ENCODE measurements around the gene ADAT2. TPM values are rescaled to one million over a fixed set of nuclear protein-coding genes. Genes with fewer than 3 reads are reported as not detected.
"Not testable (repeated sequence)": the region's sequence is repeated elsewhere in the genome, so short reads cannot be mapped to it uniquely, and the experiment has no call there.

The ADAT2 gene
- total and polyA plus RNA-seq, 2 donors, result 5.1 to 13.2 TPM

DNA sequence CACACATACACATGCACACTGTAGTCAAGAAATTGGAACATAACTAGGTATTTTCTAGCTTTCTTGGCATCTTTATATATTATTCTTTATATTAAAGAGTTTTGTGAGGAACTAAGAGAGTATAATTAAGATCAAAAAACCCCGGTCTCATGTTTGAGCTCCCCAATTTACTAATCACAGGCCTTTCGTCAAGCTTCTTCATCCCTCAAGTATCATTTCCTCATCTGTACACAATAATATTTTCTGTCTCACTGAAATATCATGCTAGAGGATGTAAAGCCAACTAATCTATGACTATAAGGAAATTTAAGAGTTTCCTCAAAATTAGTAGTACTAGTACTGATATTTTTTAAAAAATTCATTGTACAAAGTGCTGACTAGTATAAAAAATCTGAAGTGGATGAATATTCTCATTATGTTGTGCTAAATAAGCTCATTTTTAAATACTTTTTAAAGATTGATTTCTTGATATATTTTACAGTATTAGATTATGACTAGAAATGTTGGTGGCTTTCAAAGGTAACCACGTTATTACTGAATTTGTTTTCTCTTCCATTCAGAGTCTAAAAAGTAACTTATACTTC lies 28.1 kb upstream of the ADAT2 start:
- 97% methylated on average over 3 of the region's 3 CpGs for WGBS
- DNase-seq (ENCODE audit: low read depth in 6 of 9, low spot score in 9 of 9), result no peak
- no peaks in the 10 kb centered on the region for H3K4me1 ChIP-seq (ENCODE audit: control insufficient read depth in 2 of 2, insufficient read depth in 2 of 2, low read length in 2 of 2)
- no peak overlapping the region for H3K27ac ChIP-seq (ENCODE audit: low read depth in 1 of 2, low read length in 1 of 2)
- peaks cover 3 to 6% of the 10 kb centered on the region in 2 donors for H3K36me3 ChIP-seq (ENCODE audit: control insufficient read depth in 2 of 2, insufficient read depth in 2 of 2, low read length in 1 of 2)
- H3K9me3 ChIP-seq (ENCODE audit: control insufficient read depth in 2 of 2, insufficient read depth in 1 of 2, low read length in 1 of 2), result no peaks in the 10 kb centered on the region
- H3K27me3 ChIP-seq (ENCODE audit: control insufficient read depth in 2 of 2, insufficient read depth in 1 of 2, low read length in 1 of 2), result no peaks in the 10 kb centered on the region
- H3K4me3 ChIP-seq (ENCODE audit: low read length in 2 of 2), result no peak overlapping the region

GRCh38 chr6:143476545-143476944 lies 26.1 kb upstream of the ADAT2 start:
- Histone ChIP-seq H3K4me3 (ENCODE audit: low read length in 2 of 2) (no peak overlapping the region), H3K36me3 (ENCODE audit: control insufficient read depth in 2 of 2, insufficient read depth in 2 of 2, low read length in 1 of 2) (peaks cover 3 to 11% of the 10 kb centered on the region in 2 donors), H3K4me1 (ENCODE audit: control insufficient read depth in 2 of 2, insufficient read depth in 2 of 2, low read length in 2 of 2) (no peaks in the 10 kb centered on the region), H3K27ac (ENCODE audit: low read depth in 1 of 2, low read length in 1 of 2) (no peak overlapping the region), H3K27me3 (ENCODE audit: control insufficient read depth in 2 of 2, insufficient read depth in 1 of 2, low read length in 1 of 2) (no peaks in the 10 kb centered on the region), H3K9me3 (ENCODE audit: control insufficient read depth in 2 of 2, insufficient read depth in 1 of 2, low read length in 1 of 2) (no peaks in the 10 kb centered on the region)
- DNase-seq (ENCODE audit: low read depth in 6 of 9, low spot score in 9 of 9), result no peak
- 97% methylated on average over 1 of the region's 1 CpG for WGBS

DNA sequence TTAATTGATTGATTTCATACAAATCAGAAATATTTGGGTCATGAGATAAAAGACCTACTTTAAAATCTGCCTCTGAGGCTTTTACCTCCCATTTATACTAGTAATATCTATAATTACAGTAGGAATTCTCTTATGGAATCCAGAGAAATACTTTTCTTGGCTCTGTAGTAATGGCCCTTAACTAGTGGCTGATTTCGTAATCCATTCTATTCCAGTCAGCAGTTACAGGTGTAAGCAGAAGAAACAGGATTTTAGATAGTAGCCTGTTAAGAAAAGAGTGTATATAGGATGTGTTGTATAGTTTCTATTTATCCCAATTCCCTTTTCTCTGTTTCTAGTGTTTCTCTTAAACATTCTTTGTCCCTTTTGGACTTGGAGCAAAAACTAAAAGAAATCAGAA lies 21.3 kb upstream of the ADAT2 start:
- no peak overlapping the region for H3K27ac ChIP-seq (ENCODE audit: low read depth in 1 of 2, low read length in 1 of 2)
- no peak overlapping the region for H3K4me3 ChIP-seq (ENCODE audit: low read length in 2 of 2)
- peaks cover 3 to 8% of the 10 kb centered on the region in 2 donors for H3K36me3 ChIP-seq (ENCODE audit: control insufficient read depth in 2 of 2, insufficient read depth in 2 of 2, low read length in 1 of 2)
- no peaks in the 10 kb centered on the region for H3K27me3 ChIP-seq (ENCODE audit: control insufficient read depth in 2 of 2, insufficient read depth in 1 of 2, low read length in 1 of 2)
- 100% methylated on average over 1 of the region's 1 CpG for WGBS
- DNase-seq (ENCODE audit: low read depth in 6 of 9, low spot score in 9 of 9), result no peak
- no peaks in the 10 kb centered on the region for H3K9me3 ChIP-seq (ENCODE audit: control insufficient read depth in 2 of 2, insufficient read depth in 1 of 2, low read length in 1 of 2)
- no peaks in the 10 kb centered on the region for H3K4me1 ChIP-seq (ENCODE audit: control insufficient read depth in 2 of 2, insufficient read depth in 2 of 2, low read length in 2 of 2)

- WGBS, result 98% methylated on average over 2 of the region's 2 CpGs
- not testable (repeated sequence) for H3K9me3 ChIP-seq (ENCODE audit: control insufficient read depth in 2 of 2, insufficient read depth in 1 of 2, low read length in 1 of 2); H3K36me3 ChIP-seq (ENCODE audit: control insufficient read depth in 2 of 2, insufficient read depth in 2 of 2, low read length in 1 of 2); H3K4me3 ChIP-seq (ENCODE audit: low read length in 2 of 2); DNase-seq (ENCODE audit: low read depth in 6 of 9, low spot score in 9 of 9); H3K27me3 ChIP-seq (ENCODE audit: control insufficient read depth in 2 of 2, insufficient read depth in 1 of 2, low read length in 1 of 2); H3K27ac ChIP-seq (ENCODE audit: low read depth in 1 of 2, low read length in 1 of 2); H3K4me1 ChIP-seq (ENCODE audit: control insufficient read depth in 2 of 2, insufficient read depth in 2 of 2, low read length in 2 of 2)
These were observed 18.3 kb upstream of the ADAT2 start for GRCh38 chr6:143468823-143469222.

DNA sequence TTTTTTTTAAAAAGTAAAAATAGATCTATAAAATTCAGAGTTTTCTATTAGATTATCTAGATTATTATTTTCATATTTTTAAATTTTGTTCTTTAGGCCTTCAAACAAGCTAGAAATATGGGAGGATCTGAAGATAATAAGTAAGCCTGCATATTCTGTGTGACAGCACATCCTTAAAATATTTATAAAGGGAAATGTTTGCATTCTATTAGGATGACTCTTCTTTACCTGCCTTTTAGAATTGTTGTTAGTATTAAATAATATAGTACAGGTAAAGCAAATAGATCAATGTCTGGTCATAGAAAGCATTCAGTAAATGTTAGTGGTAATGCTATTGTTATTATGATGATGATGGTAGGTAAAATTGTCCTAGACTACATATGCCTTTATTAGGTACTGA lies 17.5 kb upstream of the ADAT2 start:
- Histone ChIP-seq H3K27me3 (ENCODE audit: control insufficient read depth in 2 of 2, insufficient read depth in 1 of 2, low read length in 1 of 2) (no peaks in the 10 kb centered on the region), H3K4me1 (ENCODE audit: control insufficient read depth in 2 of 2, insufficient read depth in 2 of 2, low read length in 2 of 2) (no peaks in the 10 kb centered on the region), H3K9me3 (ENCODE audit: control insufficient read depth in 2 of 2, insufficient read depth in 1 of 2, low read length in 1 of 2) (no peaks in the 10 kb centered on the region), H3K27ac (ENCODE audit: low read depth in 1 of 2, low read length in 1 of 2) (no peak overlapping the region), H3K36me3 (ENCODE audit: control insufficient read depth in 2 of 2, insufficient read depth in 2 of 2, low read length in 1 of 2) (peaks cover 0 to 5% of the 10 kb centered on the region in 2 donors), H3K4me3 (ENCODE audit: low read length in 2 of 2) (no peak overlapping the region)
- no peak for DNase-seq (ENCODE audit: low read depth in 6 of 9, low spot score in 9 of 9)

- no peak for DNase-seq (ENCODE audit: low read depth in 6 of 9, low spot score in 9 of 9)
- no peaks in the 10 kb centered on the region for H3K4me1 ChIP-seq (ENCODE audit: control insufficient read depth in 2 of 2, insufficient read depth in 2 of 2, low read length in 2 of 2)
- H3K4me3 ChIP-seq (ENCODE audit: low read length in 2 of 2), result no peak overlapping the region
- no peaks in the 10 kb centered on the region for H3K27me3 ChIP-seq (ENCODE audit: control insufficient read depth in 2 of 2, insufficient read depth in 1 of 2, low read length in 1 of 2)
- no peak overlapping the region for H3K27ac ChIP-seq (ENCODE audit: low read depth in 1 of 2, low read length in 1 of 2)
- WGBS, result over 99% methylated on average over 2 of the region's 2 CpGs
- H3K9me3 ChIP-seq (ENCODE audit: control insufficient read depth in 2 of 2, insufficient read depth in 1 of 2, low read length in 1 of 2), result no peaks in the 10 kb centered on the region
- H3K36me3 ChIP-seq (ENCODE audit: control insufficient read depth in 2 of 2, insufficient read depth in 2 of 2, low read length in 1 of 2), result peaks cover 0 to 8% of the 10 kb centered on the region in 2 donors
These were observed 15.1 kb upstream of the ADAT2 start for GRCh38 chr6:143465546-143465945.

- DNase-seq (ENCODE audit: low read depth in 6 of 9, low spot score in 9 of 9), result no peak
- no peak overlapping the region for H3K27ac ChIP-seq (ENCODE audit: low read depth in 1 of 2, low read length in 1 of 2)
These were observed 7.3 kb upstream of the ADAT2 start for GRCh38 chr6:143457563-143458359.

DNA sequence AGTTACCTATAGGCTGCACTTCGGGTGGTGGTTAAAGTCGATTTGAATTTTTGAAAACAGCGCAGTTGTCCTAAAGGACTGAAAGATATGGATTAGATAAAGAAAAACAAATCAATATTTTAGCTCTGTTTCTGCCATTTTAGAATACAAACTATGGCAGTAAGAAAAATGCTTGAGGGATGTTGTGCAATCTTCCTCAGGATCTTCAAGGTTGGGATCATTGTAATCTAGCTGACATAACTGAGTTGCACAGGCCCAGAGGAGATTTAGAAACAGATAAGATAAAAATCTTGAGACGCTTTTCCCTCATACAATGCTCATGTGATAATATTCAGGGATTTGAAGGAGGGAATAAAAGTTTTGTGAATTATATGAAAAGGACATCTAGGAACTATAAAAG lies 1.0 kb upstream of the ADAT2 start:
- H3K27me3 ChIP-seq (ENCODE audit: control insufficient read depth in 2 of 2, insufficient read depth in 1 of 2, low read length in 1 of 2), result no peaks in the 10 kb centered on the region
- peaks cover 11 to 18% of the 10 kb centered on the region in 2 donors for H3K4me1 ChIP-seq (ENCODE audit: control insufficient read depth in 2 of 2, insufficient read depth in 2 of 2, low read length in 2 of 2)
- no peaks in the 10 kb centered on the region for H3K9me3 ChIP-seq (ENCODE audit: control insufficient read depth in 2 of 2, insufficient read depth in 1 of 2, low read length in 1 of 2)
- H3K4me3 ChIP-seq (ENCODE audit: low read length in 2 of 2), result peak overlapping the region; percentile 64 to 80
- no peak overlapping the region for H3K27ac ChIP-seq (ENCODE audit: low read depth in 1 of 2, low read length in 1 of 2)
- H3K36me3 ChIP-seq (ENCODE audit: control insufficient read depth in 2 of 2, insufficient read depth in 2 of 2, low read length in 1 of 2), result no peaks in the 10 kb centered on the region
- WGBS, result 28% methylated on average over 4 of the region's 4 CpGs
- DNase-seq (ENCODE audit: low read depth in 6 of 9, low spot score in 9 of 9), result peak in 1 of 9 donors; percentile 5

More at GRCh38 chr6:143457563-143458359, 7.3 kb upstream of the ADAT2 start:
- Histone ChIP-seq H3K4me3 (ENCODE audit: low read length in 2 of 2) (no peak overlapping the region), H3K4me1 (ENCODE audit: control insufficient read depth in 2 of 2, insufficient read depth in 2 of 2, low read length in 2 of 2) (no peaks in the 10 kb centered on the region), H3K9me3 (ENCODE audit: control insufficient read depth in 2 of 2, insufficient read depth in 1 of 2, low read length in 1 of 2) (no peaks in the 10 kb centered on the region), H3K36me3 (ENCODE audit: control insufficient read depth in 2 of 2, insufficient read depth in 2 of 2, low read length in 1 of 2) (peaks cover 0 to 10% of the 10 kb centered on the region in 2 donors), H3K27me3 (ENCODE audit: control insufficient read depth in 2 of 2, insufficient read depth in 1 of 2, low read length in 1 of 2) (no peaks in the 10 kb centered on the region)
- 97% methylated on average over 2 of the region's 2 CpGs for WGBS

DNA sequence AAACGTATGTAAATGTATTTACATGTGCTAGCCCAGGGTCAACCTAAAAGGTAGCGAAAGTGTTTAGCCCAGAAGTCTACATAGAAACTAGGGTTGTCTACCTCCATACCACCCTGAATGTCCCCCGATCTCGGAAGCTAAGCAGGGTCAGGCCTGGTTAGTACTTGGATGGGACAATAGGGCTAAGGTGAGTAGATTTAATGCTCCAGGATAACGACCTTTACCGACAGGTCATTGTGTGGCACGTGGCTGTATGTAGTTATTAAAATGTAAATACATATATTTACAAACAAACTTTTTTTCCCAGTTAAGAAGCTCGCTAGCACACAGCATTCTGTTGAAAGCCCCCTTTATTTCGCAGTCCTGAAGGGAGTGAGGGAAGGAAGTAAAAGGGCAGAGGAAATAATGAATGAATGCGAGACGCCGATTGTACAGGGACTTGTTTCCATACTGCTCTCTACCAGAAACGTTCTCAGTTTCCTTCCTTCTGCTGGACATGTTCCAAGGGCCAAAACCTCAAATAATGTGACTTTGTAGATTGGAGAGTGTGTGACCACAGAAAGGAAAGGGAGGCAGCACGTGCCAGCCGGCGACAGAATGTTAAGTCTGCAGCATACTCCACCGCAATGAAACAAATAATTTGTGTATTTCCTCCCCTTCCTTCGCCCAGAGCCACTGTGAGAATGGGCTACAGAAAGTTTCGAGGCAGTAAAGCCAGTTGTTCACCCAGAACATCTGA lies 612 bp downstream of the ADAT2 start:
- Histone ChIP-seq H3K4me3 (ENCODE audit: low read length in 2 of 2) (peak overlapping the region; percentile 64 to 80), H3K27ac (ENCODE audit: low read depth in 1 of 2, low read length in 1 of 2) (peak overlapping the region; percentile 80 to 83), H3K4me1 (ENCODE audit: control insufficient read depth in 2 of 2, insufficient read depth in 2 of 2, low read length in 2 of 2) (peaks cover 11 to 18% of the 10 kb centered on the region in 2 donors), H3K27me3 (ENCODE audit: control insufficient read depth in 2 of 2, insufficient read depth in 1 of 2, low read length in 1 of 2) (no peaks in the 10 kb centered on the region), H3K36me3 (ENCODE audit: control insufficient read depth in 2 of 2, insufficient read depth in 2 of 2, low read length in 1 of 2) (no peaks in the 10 kb centered on the region), H3K9me3 (ENCODE audit: control insufficient read depth in 2 of 2, insufficient read depth in 1 of 2, low read length in 1 of 2) (no peaks in the 10 kb centered on the region)
- peak in 8 of 9 donors; percentile 21 to 71 (median 40) for DNase-seq (ENCODE audit: low read depth in 6 of 9, low spot score in 9 of 9)
- 10% methylated on average over 19 of the region's 19 CpGs for WGBS
